Measurements from ENCODE around the gene DACH2. TPM values are rescaled to one million over a fixed set of nuclear protein-coding genes. Genes with fewer than 3 reads are reported as not detected.

DACH2 gene
- total RNA-seq, 1 experiment from 2014 or later, result not detected

GRCh38 chrX:86696951-86697350, 548.7 kb downstream of the DACH2 start:
- in situ Hi-C loops (cut with HindIII; ENCODE audit: low sequenced_read_pairs), result no loop called here
- DNase-seq (ENCODE audit: low spot score), result no peak

- DNase-seq (ENCODE audit: low spot score), result no peak
- in situ Hi-C loops (cut with HindIII; ENCODE audit: low sequenced_read_pairs), result no loop called here
Observed at GRCh38 chrX:86711531-86712180, 563.4 kb downstream of the DACH2 start.

- DNase-seq (ENCODE audit: low spot score), result no peak
- in situ Hi-C loops (cut with HindIII; ENCODE audit: low sequenced_read_pairs), result no loop called here
Observed at GRCh38 chrX:86714441-86714840, 566.2 kb downstream of the DACH2 start.

GRCh38 chrX:86724277-86724676, 576.0 kb downstream of the DACH2 start:
- no peak for DNase-seq (ENCODE audit: low spot score)
- in situ Hi-C loops (cut with HindIII; ENCODE audit: low sequenced_read_pairs), result no loop called here

GRCh38 chrX:86747091-86747490, 598.8 kb downstream of the DACH2 start:
- no peak for DNase-seq (ENCODE audit: low spot score)
- in situ Hi-C loops (cut with HindIII; ENCODE audit: low sequenced_read_pairs), result no loop called here

GRCh38 chrX:86805241-86805640, 657.0 kb downstream of the DACH2 start:
- in situ Hi-C loops (cut with HindIII; ENCODE audit: low sequenced_read_pairs), result no loop called here
- DNase-seq (ENCODE audit: low spot score), result no peak

- in situ Hi-C loops (cut with HindIII; ENCODE audit: low sequenced_read_pairs), result no loop called here
- DNase-seq (ENCODE audit: low spot score), result no peak
Observed at GRCh38 chrX:86806786-86807185, 658.5 kb downstream of the DACH2 start.

- DNase-seq (ENCODE audit: low spot score), result no peak
- in situ Hi-C loops (cut with HindIII; ENCODE audit: low sequenced_read_pairs), result no loop called here
Observed at GRCh38 chrX:86809651-86810050, 661.4 kb downstream of the DACH2 start.

GRCh38 chrX:86829786-86830185, 681.5 kb downstream of the DACH2 start:
- in situ Hi-C loops (cut with HindIII; ENCODE audit: low sequenced_read_pairs), result no loop called here
- DNase-seq (ENCODE audit: low spot score), result no peak

GRCh38 chrX:86830685-86831084, 682.4 kb downstream of the DACH2 start:
- DNase-seq (ENCODE audit: low spot score), result no peak
- in situ Hi-C loops (cut with HindIII; ENCODE audit: low sequenced_read_pairs), result no loop called here

- DNase-seq (ENCODE audit: low spot score), result no peak
- in situ Hi-C loops (cut with HindIII; ENCODE audit: low sequenced_read_pairs), result no loop called here
Observed at GRCh38 chrX:86845101-86845500, 696.9 kb downstream of the DACH2 start.

Other genes with a start within 250 kb of the DACH2 start
- 13.9 and 30.8 TPM in 2 replicates for gene CHM, start 100.9 kb upstream of the DACH2 start, total RNA-seq (2014; rRNA removed; shearing (Covaris generic))

All from G401 (cell line).